Aorta (tissue), 5 donors: ENCODE results near the gene FNBP1L. TPM values are rescaled to one million over a fixed set of nuclear protein-coding genes. Genes with fewer than 3 reads are reported as not detected.
"Not testable (repeated sequence)": the region's sequence is repeated elsewhere in the genome, so short reads cannot be mapped to it uniquely, and the experiment has no call there.

ENCODE experiments used
- ATAC-seq: fragments of 200-7000 bp; cut with Tn5 transposase; one replicate; pipeline ENCODE4 v1.9.1; 2022; ENCODE audit warnings: moderate library complexity; ENCODE audit not compliant: low FRiP score
- DNase-seq, 2 donors: peaks; one replicate each; pipeline ENCODE4 v3.0.0-alpha.2; 2020
- H3K27ac ChIP-seq, 2 donors: one replicate each; pipeline ENCODE4 v1.5.1; 2013; ENCODE audit warnings: low read length in 2 of 2, mild to moderate bottlenecking in 2 of 2, moderate library complexity in 2 of 2, control low read depth in 1 of 2, inconsistent platforms in 1 of 2, low read depth in 1 of 2
- H3K27me3 ChIP-seq, 2 donors: one replicate each; pipeline ENCODE4 v1.6.1; 2013; ENCODE audit warnings: control low read depth in 1 of 2, low read length in 1 of 2, mild to moderate bottlenecking in 1 of 2, moderate library complexity in 1 of 2; ENCODE audit not compliant: insufficient read depth in 2 of 2, control insufficient read depth in 1 of 2
- H3K36me3 ChIP-seq, 2 donors: one replicate each; pipeline ENCODE4 v1.6.1; 2013; ENCODE audit warnings: control low read depth in 1 of 2, low read length in 1 of 2, mild to moderate bottlenecking in 1 of 2; ENCODE audit not compliant: insufficient read depth in 2 of 2, control insufficient read depth in 1 of 2
- H3K4me1 ChIP-seq, 2 donors: one replicate each; pipeline ENCODE4 v1.6.1; 2013; ENCODE audit warnings: low read length in 2 of 2, control low read depth in 1 of 2, mild to moderate bottlenecking in 1 of 2, moderate library complexity in 1 of 2; ENCODE audit not compliant: insufficient read depth in 2 of 2, control insufficient read depth in 1 of 2
- H3K4me3 ChIP-seq, 2 donors: one replicate each; pipeline ENCODE4 v1.5.1; 2013; ENCODE audit warnings: low read length in 2 of 2, control low read depth in 1 of 2, mild to moderate bottlenecking in 1 of 2
- H3K9me3 ChIP-seq: one replicate; pipeline ENCODE4 v1.6.1; 2013; ENCODE audit warnings: mild to moderate bottlenecking, low read length; ENCODE audit not compliant: control insufficient read depth
- WGBS, 2 donors: extraction: QIAGEN DNeasy Blood & Tissue Kit; methylation state at CpG; one replicate each; pipeline ENCODE4 v1.1.7; 2013; 5-methylcytosine and 5-hydroxymethylcytosine counted together
- intact Hi-C, 2 donors: fragments of 100-400 bp; cut with DNase I; formaldehyde crosslinking; loops; one replicate each; pipeline versions ENCODE4 v1.14.2 to v1.15.0; 2022
- polyA plus RNA-seq, 2 donors: library from polyadenylated mRNA; stranded (reverse); fragments of 200-250 nt; gene quantifications; one replicate each; pipeline ENCODE4 v1.2.3, GENCODE V29; 2013
- total RNA-seq, 2 donors: library from RNA; stranded (reverse); fragmentation: NEBNext Ultra II Directional; extraction: Animal tissue kit (Norgen Biotek cat#: 25700); gene quantifications; one replicate each; pipeline ENCODE4 v1.2.1, GENCODE V29; 2021
- donor health status: healthy with polysubstance abuse.
- donor health status: Bipolar disorder and iron deficiency.
- donor health status: DM: no; HTN: no; CAD: no.
- donor health status: DM: no; HTN: no; CAD: no.
- donor health status: DM: yes; HTN: yes; CAD: no.

The FNBP1L gene
- total and polyA plus RNA-seq, 4 donors, result 2.5 to 28.6 (median 11.1) TPM

DNA sequence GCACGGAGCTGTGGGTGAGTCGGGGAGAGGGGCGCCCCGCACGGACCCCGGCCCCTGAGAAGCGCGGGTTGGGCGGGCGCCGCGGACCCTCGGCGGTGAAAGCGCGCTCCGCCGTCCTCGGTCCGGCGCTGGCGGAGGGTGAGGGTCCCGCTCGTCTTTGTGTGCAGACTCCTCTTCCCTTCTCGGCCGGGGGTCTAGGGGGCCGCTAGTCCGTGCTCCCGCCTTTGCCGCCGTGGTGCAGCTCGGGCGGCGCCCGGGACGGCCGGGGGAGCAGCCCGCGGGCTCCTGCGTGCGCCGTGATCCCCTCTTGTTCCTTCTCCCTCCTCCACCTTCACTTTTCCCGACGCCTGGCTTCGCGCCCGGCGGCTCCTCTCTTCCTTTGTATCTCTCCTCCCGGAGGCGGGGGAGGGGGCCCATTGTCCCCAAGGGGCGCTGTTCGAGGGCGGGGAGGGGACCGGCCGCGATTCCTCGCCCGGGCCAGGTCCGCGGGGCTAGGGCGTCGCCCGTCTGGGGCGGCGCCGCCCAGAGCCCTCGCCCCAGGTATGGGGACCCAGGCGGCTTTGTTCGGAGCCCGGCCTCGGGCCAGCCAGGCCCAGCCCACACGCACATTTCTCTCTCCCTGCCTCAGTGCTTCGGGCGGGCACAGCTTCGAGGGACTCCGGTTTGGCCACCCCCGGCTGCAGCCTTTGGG, 519 bp downstream of the FNBP1L start:
- WGBS, 2 donors, result 0% methylated on average over 61 to 77 of the region's 77 CpGs
- ATAC-seq, result peak; percentile 61
- intact Hi-C loops, result loop anchor here (5.0 to 10.0 kb wide), 3 partner anchors 164 to 366 kb away; no protein-coding TSS in a partner anchor

DNA sequence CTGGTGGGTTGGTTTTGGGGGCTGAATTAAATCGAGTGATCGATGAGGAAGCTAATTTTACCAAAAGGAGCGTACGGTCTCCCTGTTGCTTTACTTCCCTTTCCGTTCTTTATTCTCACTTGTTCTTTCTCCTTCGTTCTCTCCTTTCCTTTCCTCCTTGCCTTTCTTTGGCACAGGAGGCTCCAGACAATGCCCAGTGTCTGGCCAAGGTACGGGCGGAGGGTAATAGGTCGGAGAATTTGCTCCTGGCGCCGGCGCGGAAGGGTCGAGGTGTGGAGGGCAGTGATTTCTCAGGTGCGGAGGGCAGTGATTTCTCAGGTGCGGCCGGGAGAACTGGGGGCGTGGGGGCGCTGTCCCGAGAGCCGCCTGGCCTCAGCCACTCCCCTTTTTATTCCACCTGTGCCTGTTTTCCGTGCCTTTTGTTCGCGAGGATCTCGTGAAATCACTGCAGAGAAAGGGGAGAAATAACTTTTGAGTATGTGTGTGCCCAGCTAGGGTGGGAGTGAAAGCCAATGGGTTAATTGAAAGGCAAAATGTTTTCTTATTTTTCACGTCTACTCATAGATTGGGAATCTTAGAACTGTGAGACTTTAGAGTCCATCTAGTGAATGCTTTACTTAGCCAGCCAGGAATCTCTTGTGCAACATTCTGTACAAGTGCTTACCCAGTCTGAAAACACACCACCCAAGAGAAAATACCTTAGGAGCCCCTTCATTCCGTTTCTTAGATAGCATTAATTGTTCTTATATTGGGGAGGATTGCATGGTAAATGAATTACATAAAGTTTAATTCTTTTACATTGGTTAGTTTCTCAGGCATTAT, 1.3 kb downstream of the FNBP1L start:
- DNase-seq (no peak), ATAC-seq (no peak)
- 2% methylated on average over 27 of the region's 27 CpGs for WGBS, 2 donors
- H3K27me3 ChIP-seq, result no peaks in the 10 kb centered on the region
- no peaks in the 10 kb centered on the region for H3K36me3 ChIP-seq
- no peak overlapping the region for H3K27ac ChIP-seq
- no peaks in the 10 kb centered on the region for H3K9me3 ChIP-seq
- intact Hi-C loops, result loop anchor here (5.0 to 10.0 kb wide), 3 partner anchors 163 to 366 kb away; no protein-coding TSS in a partner anchor
- H3K4me3 ChIP-seq, result peak overlapping the region; percentile 82 to 93
- H3K4me1 ChIP-seq, result no peaks in the 10 kb centered on the region

More for the DNA sequence above, 519 bp downstream of the FNBP1L start:
- Histone ChIP-seq H3K4me1 (no peaks in the 10 kb centered on the region), H3K9me3 (no peaks in the 10 kb centered on the region), H3K27me3 (no peaks in the 10 kb centered on the region), H3K27ac (no peak overlapping the region), H3K4me3 (peak overlapping the region; percentile 82 to 93), H3K36me3 (no peaks in the 10 kb centered on the region)
- DNase-seq, result peak; percentile 60 to 81

DNA sequence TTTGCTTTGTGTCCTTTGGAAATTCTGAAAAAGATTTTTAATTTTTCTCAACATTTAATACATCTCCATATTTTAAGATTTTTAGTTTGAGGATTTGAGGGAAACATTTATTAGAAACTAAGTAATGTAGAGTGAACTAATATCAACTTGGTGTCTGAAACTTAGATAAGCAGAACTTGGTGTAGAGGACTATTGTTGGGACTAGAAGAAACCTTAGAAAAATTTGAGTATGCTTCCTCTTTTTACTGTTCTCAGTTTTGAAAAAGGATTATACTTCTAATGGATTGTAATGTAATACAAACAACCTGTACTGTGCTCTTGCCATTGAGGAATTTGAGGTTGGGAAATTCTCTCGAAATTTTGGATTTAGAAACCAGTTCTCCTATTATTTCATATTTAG, 2.4 kb downstream of the FNBP1L start:
- intact Hi-C loops, result no loop called here
- Histone ChIP-seq H3K27ac (no peak overlapping the region), H3K27me3 (no peaks in the 10 kb centered on the region), H3K4me3 (no peak overlapping the region), H3K36me3 (no peaks in the 10 kb centered on the region), H3K4me1 (no peaks in the 10 kb centered on the region), H3K9me3 (no peaks in the 10 kb centered on the region)
- WGBS, 2 donors, result 86 to 91% methylated on average over 1 of the region's 1 CpG
- no peak for DNase-seq
- ATAC-seq, result no peak

DNA sequence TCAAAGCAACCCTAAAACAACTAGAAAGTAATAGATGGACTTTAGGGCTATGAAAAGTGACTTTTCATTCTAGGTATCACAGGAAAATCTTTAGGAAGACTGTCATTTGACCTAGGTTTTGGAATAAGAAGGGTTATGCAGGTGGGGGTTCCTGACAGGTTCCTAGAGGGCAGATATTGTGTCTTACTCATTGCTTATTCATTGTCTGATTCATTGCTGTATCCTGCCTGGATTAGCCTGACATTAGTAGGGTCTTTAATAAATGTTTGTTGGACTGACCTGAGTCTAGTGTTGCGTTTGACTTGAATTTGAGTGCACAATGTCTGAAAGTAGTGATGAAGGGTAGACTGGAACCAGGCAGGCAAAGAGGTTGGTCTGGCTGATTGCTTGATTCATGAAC, 6.0 kb downstream of the FNBP1L start:
- intact Hi-C loops, result no loop called here
- ATAC-seq (no peak), DNase-seq (no peak)
- H3K36me3 ChIP-seq, result no peaks in the 10 kb centered on the region
- H3K27ac ChIP-seq, result no peak overlapping the region
- no peak overlapping the region for H3K4me3 ChIP-seq
- no peaks in the 10 kb centered on the region for H3K9me3 ChIP-seq
- H3K4me1 ChIP-seq, result no peaks in the 10 kb centered on the region
- 74 to 90% methylated on average over 1 of the region's 1 CpG for WGBS, 2 donors
- no peaks in the 10 kb centered on the region for H3K27me3 ChIP-seq

DNA sequence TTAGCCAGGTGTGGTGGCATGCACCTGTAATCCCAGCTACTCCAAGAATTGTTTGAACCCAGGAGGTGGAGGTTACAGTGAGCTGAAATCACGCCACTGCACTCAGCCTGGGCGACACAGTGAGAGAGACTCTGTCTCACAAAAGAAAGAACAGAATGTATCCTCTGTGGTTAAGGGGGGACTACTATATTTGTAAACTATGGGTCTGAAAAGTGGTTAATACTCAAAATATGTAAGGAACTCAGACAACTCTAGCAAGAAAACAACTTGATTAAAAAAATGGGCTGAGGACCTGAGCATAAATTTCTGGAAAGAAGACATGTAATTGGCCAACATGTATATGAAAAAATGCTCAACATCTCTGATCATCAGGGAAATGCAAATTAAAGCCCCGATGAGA, 11.2 kb downstream of the FNBP1L start:
- DNase-seq (no peak), ATAC-seq (no peak)
- Histone ChIP-seq H3K9me3 (no peaks in the 10 kb centered on the region), H3K36me3 (no peaks in the 10 kb centered on the region), H3K4me3 (no peak overlapping the region), H3K27me3 (no peaks in the 10 kb centered on the region), H3K4me1 (no peaks in the 10 kb centered on the region), H3K27ac (no peak overlapping the region)
- intact Hi-C loops, result no loop called here
- WGBS, 2 donors, result 92 to 96% methylated on average over 3 of the region's 3 CpGs

DNA sequence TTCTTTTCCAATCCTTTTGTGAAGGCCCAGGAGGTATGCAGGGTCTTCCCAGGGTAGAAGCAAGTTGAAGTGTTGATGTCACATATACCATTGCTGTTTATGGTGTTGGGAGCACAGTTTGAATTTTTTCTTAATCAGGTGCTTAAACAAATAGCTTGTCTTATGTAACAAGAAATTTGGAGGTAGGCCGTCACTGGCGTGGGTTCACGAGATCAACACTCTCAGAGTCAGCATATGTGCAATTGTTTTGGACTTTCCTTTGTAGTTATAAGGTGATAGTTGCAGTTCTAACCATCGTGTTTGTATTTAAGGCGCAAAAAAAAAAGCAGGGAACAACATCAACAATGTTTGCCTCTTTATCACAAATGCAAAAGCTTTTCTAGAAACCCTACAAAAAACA, 13.3 kb downstream of the FNBP1L start:
- intact Hi-C loops, result no loop called here
- ATAC-seq, result no peak
- H3K36me3 ChIP-seq, result no peaks in the 10 kb centered on the region

DNA sequence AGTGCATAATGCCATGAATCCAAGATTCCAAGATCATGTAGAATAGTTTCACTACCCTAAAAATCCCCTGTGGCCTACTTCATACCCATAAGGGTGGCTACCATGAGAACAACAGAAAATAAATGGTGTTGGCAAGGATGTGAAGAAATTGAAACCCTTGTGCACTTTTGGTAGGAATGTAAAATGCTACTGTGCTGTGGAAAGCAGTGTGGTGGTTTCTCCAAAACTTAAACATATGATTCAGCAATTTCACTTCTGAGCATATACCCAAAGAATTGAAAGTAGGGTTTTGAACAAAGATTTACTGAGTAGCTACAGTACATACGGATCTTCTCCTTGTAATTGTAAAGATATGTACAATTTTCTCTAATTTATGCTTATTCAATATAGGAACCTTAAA, 16.0 kb downstream of the FNBP1L start:
- no peaks in the 10 kb centered on the region for H3K27me3 ChIP-seq
- H3K27ac ChIP-seq, result no peak overlapping the region
- DNase-seq, result no peak
- H3K4me3 ChIP-seq, result no peak overlapping the region
- intact Hi-C loops, result no loop called here
- H3K4me1 ChIP-seq, result no peaks in the 10 kb centered on the region
- no peaks in the 10 kb centered on the region for H3K36me3 ChIP-seq
- 99 to 100% methylated on average over 1 of the region's 1 CpG for WGBS, 2 donors
- ATAC-seq, result no peak
- no peaks in the 10 kb centered on the region for H3K9me3 ChIP-seq

More for the DNA sequence above, 13.3 kb downstream of the FNBP1L start:
- Histone ChIP-seq H3K27me3 (no peaks in the 10 kb centered on the region), H3K9me3 (no peaks in the 10 kb centered on the region), H3K4me1 (no peaks in the 10 kb centered on the region), H3K4me3 (no peak overlapping the region), H3K27ac (no peak overlapping the region)
- DNase-seq, result no peak
- 91% methylated on average over 5 of the region's 5 CpGs for WGBS, 2 donors

DNA sequence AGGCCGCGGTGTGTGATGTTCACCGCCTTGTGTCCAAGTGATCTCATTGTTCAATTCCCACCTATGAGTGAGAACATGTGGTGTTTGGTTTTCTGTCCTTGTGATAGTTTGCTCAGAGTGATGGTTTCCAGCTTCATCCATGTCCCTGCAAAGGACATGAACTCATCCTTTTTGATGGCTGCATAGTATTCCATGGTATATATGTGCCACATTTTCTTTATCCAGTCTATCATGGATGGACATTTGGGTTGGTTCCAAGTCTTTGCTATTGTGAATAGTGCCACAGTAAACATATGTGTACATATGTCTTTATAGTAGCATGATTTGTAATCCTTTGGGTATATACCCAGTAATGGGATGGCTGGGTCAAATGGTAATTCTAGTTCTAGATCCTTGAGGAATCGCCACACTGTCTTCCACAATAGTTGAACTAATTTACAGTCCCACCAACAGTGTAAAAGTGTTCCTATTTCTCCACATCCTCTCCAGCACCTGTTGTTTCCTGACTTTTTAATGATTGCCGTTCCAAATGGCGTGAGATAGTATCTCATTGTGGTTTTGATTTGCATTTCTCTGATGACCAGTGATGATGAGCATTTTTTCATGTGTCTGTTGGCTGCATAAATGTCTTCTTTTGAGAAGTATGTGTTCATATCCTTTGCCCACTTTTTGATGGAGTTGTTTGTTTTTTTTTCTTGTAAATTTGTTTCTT, 17.6 kb downstream of the FNBP1L start:
- DNase-seq, H3K36me3 ChIP-seq, H3K4me3 ChIP-seq, ATAC-seq, H3K27me3 ChIP-seq, intact Hi-C loops, H3K4me1 ChIP-seq, H3K27ac ChIP-seq, H3K9me3 ChIP-seq: not testable (repeated sequence)
- WGBS, 2 donors, result 81 to 97% methylated on average over 5 to 6 of the region's 6 CpGs
